HEK293 (cell line): ENCODE data around the gene NCAPG2.

Source experiments
- CTCF ChIA-PET: fragments of 350-600 bp; formaldehyde crosslinking; extraction: SDS; loops from one replicate; lab custom pipeline; 2021; ENCODE audit warnings: antibody characterized with exemption; lab: Yijun Ruan, JAX
- POLR2A ChIA-PET: fragments of 300-600 bp; formaldehyde crosslinking; extraction: SDS; loops from one replicate; lab custom pipeline; 2020; ENCODE audit warnings: antibody characterized with exemption, inconsistent platforms; lab: Yijun Ruan, JAX
- H3K27ac ChIP-seq: fragments of 200-500 bp; sonication (Bioruptor generic); 2 replicates; pipeline ENCODE4 v1.5.1; 2014; ENCODE audit warnings: low read depth, low read length, control low read depth, inconsistent platforms; ENCODE audit errors: extremely low read depth
- H3K36me3 ChIP-seq, 2 experiments: fragments of 200-500 bp in 1 of 2; sonication (Bioruptor generic) in 1 of 2; 1 replicate in 1 of 2; 2 replicates in 1 of 2; pipeline ENCODE4 v1.5.1; 2014 to 2017; ENCODE audit warnings: inconsistent platforms in 2 of 2, low read length in 2 of 2; ENCODE audit not compliant: control insufficient read depth in 2 of 2, insufficient read depth in 1 of 2
- H3K4me1 ChIP-seq: fragments of 200-500 bp; sonication (Bioruptor generic); 2 replicates; pipeline ENCODE4 v1.5.1; 2014; ENCODE audit warnings: mild to moderate bottlenecking, low read length, inconsistent platforms; ENCODE audit not compliant: control insufficient read depth, insufficient read depth
- H3K4me3 ChIP-seq: 2 replicates; pipeline ENCODE4 v1.5.1; 2011; ENCODE audit warnings: low read depth, mild to moderate bottlenecking, control low read depth, low read length, moderate library complexity
- H3K9me3 ChIP-seq: fragments of 200-500 bp; sonication (Bioruptor generic); 2 replicates; pipeline ENCODE4 v1.5.1; 2014; ENCODE audit warnings: low read depth, low read length, inconsistent platforms; ENCODE audit not compliant: control insufficient read depth, insufficient read depth
- FEZF1 ChIP-seq: fragments of 450-650 bp; formaldehyde crosslinking; IDR thresholded peaks from 2 replicates; pipeline ENCODE4 v1.5.1; 2016; ENCODE audit warnings: missing biosample characterization, missing genetic modification characterization
- GLIS1 ChIP-seq: fragments of 450-650 bp; formaldehyde crosslinking; IDR thresholded peaks from 2 replicates; pipeline ENCODE4 v1.5.1; 2016; ENCODE audit warnings: missing biosample characterization, missing genetic modification characterization
- GLIS2 ChIP-seq: fragments of 450-650 bp; formaldehyde crosslinking; IDR thresholded peaks from 2 replicates; pipeline ENCODE4 v1.5.1; 2016; ENCODE audit warnings: missing biosample characterization, missing genetic modification characterization
- IKZF3 ChIP-seq: fragments of 450-650 bp; IDR thresholded peaks from 2 replicates; pipeline ENCODE4 v1.5.0; 2018; ENCODE audit warnings: missing biosample characterization, mild to moderate bottlenecking, missing genetic modification characterization, moderate library complexity
- KLF16 ChIP-seq: fragments of 450-650 bp; formaldehyde crosslinking; IDR thresholded peaks from 2 replicates; pipeline ENCODE4 v1.5.1; 2017; ENCODE audit warnings: missing biosample characterization, missing genetic modification characterization
- PRDM1 ChIP-seq: fragments of 450-650 bp; formaldehyde crosslinking; IDR thresholded peaks from 2 replicates; pipeline ENCODE4; 2016; ENCODE audit warnings: missing biosample characterization, missing genetic modification characterization
- RBAK ChIP-seq: fragments of 450-650 bp; formaldehyde crosslinking; IDR thresholded peaks from 2 replicates; pipeline ENCODE4 v1.5.1; 2016; ENCODE audit warnings: missing biosample characterization, missing genetic modification characterization
- SCRT1 ChIP-seq: fragments of 450-650 bp; formaldehyde crosslinking; IDR thresholded peaks from 2 replicates; pipeline ENCODE4 v1.5.1; 2016; ENCODE audit warnings: missing biosample characterization, missing genetic modification characterization, borderline replicate concordance
- YY1 ChIP-seq: fragments of 450-650 bp; formaldehyde crosslinking; IDR thresholded peaks from 2 replicates; pipeline ENCODE4 v1.5.1; 2018; ENCODE audit warnings: missing biosample characterization, missing genetic modification characterization
- ZNF184 ChIP-seq: fragments of 450-650 bp; IDR thresholded peaks from 2 replicates; pipeline ENCODE4 v1.5.1; 2018; ENCODE audit warnings: missing biosample characterization, mild to moderate bottlenecking, missing genetic modification characterization
- ZNF302 ChIP-seq: fragments of 450-650 bp; formaldehyde crosslinking; IDR thresholded peaks from 2 replicates; pipeline ENCODE4 v1.5.1; 2016; ENCODE audit warnings: missing biosample characterization, missing genetic modification characterization, low read depth
- ZNF426 ChIP-seq: fragments of 450-650 bp; formaldehyde crosslinking; IDR thresholded peaks from 2 replicates; pipeline ENCODE4 v1.5.1; 2017; ENCODE audit warnings: missing biosample characterization, missing genetic modification characterization, mild to moderate bottlenecking, inconsistent platforms, moderate library complexity
- ZNF510 ChIP-seq: fragments of 450-650 bp; formaldehyde crosslinking; IDR thresholded peaks from 2 replicates; pipeline ENCODE4 v1.5.1; 2018; ENCODE audit warnings: mild to moderate bottlenecking, missing genetic modification characterization, missing biosample characterization; ENCODE audit not compliant: insufficient replicate concordance
- ZNF529 ChIP-seq: fragments of 450-650 bp; formaldehyde crosslinking; IDR thresholded peaks from 2 replicates; pipeline ENCODE4 v1.5.1; 2017; ENCODE audit warnings: missing genetic modification characterization, missing biosample characterization; ENCODE audit not compliant: insufficient replicate concordance
- ZNF596 ChIP-seq: fragments of 450-650 bp; IDR thresholded peaks from 2 replicates; pipeline ENCODE4 v1.5.0; 2018; ENCODE audit warnings: missing biosample characterization, mild to moderate bottlenecking, missing genetic modification characterization, moderate library complexity
- ZNF660 ChIP-seq: fragments of 450-650 bp; IDR thresholded peaks from 2 replicates; pipeline ENCODE4 v1.5.1; 2018; ENCODE audit warnings: missing biosample characterization, mild to moderate bottlenecking, missing genetic modification characterization
- ZNF670 ChIP-seq: fragments of 450-650 bp; formaldehyde crosslinking; IDR thresholded peaks from 2 replicates; pipeline ENCODE4 v1.5.1; 2016; ENCODE audit warnings: missing biosample characterization, missing genetic modification characterization, low read depth
- ZNF768 ChIP-seq: fragments of 450-650 bp; formaldehyde crosslinking; IDR thresholded peaks from 2 replicates; pipeline ENCODE4 v1.5.1; 2018; ENCODE audit warnings: missing biosample characterization, mild to moderate bottlenecking, missing genetic modification characterization
- ZNF792 ChIP-seq: fragments of 450-650 bp; formaldehyde crosslinking; IDR thresholded peaks from 2 replicates; pipeline ENCODE4 v1.5.1; 2016; ENCODE audit warnings: missing biosample characterization, missing genetic modification characterization
- TF ChIP-seq, protein P1 (sequence below): fragments of 450-650 bp; formaldehyde crosslinking; IDR thresholded peaks from 2 replicates; pipeline ENCODE4 v1.5.1; 2016; ENCODE audit warnings: missing biosample characterization, missing genetic modification characterization
- TF ChIP-seq, protein P2 (sequence below): fragments of 450-650 bp; formaldehyde crosslinking; IDR thresholded peaks from 2 replicates; pipeline ENCODE4 v1.5.1; 2016; ENCODE audit warnings: missing biosample characterization, missing genetic modification characterization
- TF ChIP-seq, protein P3 (sequence below): fragments of 450-650 bp; formaldehyde crosslinking; IDR thresholded peaks from 2 replicates; pipeline ENCODE4 v1.5.1; 2017; ENCODE audit warnings: missing biosample characterization, missing genetic modification characterization
- TF ChIP-seq, protein P4 (sequence below): IDR thresholded peaks from 2 replicates; pipeline ENCODE4 v1.6.1; 2011; ENCODE audit warnings: mild to moderate bottlenecking, low read depth, low read length, borderline replicate concordance
- TF ChIP-seq, protein P5 (sequence below): fragments of 450-650 bp; formaldehyde crosslinking; conservative IDR thresholded peaks from 2 replicates; pipeline ENCODE4 v1.5.1; 2016; ENCODE audit warnings: low read depth, missing biosample characterization, missing genetic modification characterization

NCAPG2 gene

DNA sequence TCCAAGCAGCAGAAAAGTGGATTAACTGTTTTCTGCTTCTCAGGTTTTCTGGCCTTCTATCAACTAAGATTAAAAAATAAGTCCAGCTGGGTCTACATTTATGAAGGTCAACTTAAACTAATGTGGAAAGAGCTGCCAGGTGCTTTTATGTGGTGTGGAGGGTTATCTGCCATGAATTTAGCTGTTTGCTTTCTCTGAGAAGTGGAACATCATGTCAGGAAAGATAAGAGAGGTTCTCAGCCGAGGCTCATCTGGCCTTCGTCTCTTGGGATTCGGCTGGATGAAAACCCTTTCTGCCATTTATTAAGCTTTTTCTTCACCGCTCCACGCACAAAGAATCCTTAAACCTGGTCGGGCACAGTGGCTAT is 122.5 kb downstream of the NCAPG2 start:
- ChIA-PET POLR2A (no interaction called here), CTCF (no interaction called here)
- no peak for TF ChIP-seq PRDM1 (tag by site-specific recombination)
- TF ChIP-seq, protein P1, sequence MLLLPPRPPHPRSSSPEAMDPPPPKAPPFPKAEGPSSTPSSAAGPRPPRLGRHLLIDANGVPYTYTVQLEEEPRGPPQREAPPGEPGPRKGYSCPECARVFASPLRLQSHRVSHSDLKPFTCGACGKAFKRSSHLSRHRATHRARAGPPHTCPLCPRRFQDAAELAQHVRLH (tag by site-specific recombination): no peak
- no peak for TF ChIP-seq ZNF529 (tag by site-specific recombination)
- TF ChIP-seq, protein P2, sequence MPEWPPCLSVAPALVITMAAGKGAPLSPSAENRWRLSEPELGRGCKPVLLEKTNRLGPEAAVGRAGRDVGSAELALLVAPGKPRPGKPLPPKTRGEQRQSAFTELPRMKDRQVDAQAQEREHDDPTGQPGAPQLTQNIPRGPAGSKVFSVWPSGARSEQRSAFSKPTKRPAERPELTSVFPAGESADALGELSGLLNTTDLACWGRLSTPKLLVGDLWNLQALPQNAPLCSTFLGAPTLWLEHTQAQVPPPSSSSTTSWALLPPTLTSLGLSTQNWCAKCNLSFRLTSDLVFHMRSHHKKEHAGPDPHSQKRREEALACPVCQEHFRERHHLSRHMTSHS: no peak
- no peak for TF ChIP-seq YY1
- TF ChIP-seq ZNF510 (tag by site-specific recombination): no peak
- no peak for TF ChIP-seq ZNF670 (tag by site-specific recombination)
- TF ChIP-seq ZNF596 (tag by site-specific recombination): no peak
- TF ChIP-seq ZNF792: no peak
- Histone ChIP-seq H3K4me3 (no peak overlapping the region), H3K4me1 (no peaks in the 10 kb centered on the region), H3K36me3 (no peaks in the 10 kb centered on the region), H3K27ac (no peak overlapping the region), H3K9me3 (0 out of 2 replicates have a peak, but pooled peaks cover 2% of the 10 kb centered on the region)

DNA sequence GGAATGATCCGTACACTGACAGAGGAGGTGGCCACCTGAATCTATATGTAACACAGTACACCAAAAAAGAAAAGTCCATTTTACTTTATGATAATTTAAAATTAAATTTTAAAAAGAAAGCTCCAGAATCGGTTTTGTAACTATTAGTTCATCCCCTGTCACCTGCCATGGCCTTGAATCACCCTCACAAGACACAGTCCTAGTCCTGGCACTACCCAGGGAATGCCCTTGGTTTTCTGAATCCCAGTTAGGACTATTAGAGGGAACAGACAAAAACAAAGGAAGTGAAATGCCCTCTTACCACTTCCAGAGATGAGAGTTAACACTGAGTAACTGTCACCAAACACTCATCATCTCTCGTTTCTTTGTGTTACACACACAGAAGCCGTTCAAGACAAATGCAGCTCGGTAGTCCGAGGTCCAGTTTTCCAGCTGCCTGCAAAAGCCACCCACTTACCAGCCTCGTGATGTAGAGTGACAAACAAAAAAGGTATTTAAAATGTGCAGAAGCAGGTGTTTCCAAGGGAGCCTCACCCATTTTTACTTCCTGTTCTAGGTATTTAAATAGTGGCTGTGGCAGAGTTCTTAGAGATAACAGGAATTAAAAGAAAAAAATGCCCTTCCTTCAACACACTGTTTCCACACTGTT is 123.0 kb downstream of the NCAPG2 start:
- ChIA-PET CTCF (no interaction called here), POLR2A (no interaction called here)
- Histone ChIP-seq H3K9me3 (0 out of 2 replicates have a peak, but pooled peaks cover 2% of the 10 kb centered on the region), H3K27ac (no peak overlapping the region), H3K4me3 (no peak overlapping the region), H3K36me3 (no peaks in the 10 kb centered on the region), H3K4me1 (no peaks in the 10 kb centered on the region)
- TF ChIP-seq FEZF1 (tag by site-specific recombination) (no peak), ZNF660 (tag by site-specific recombination) (no peak), GLIS1 (tag by site-specific recombination) (no peak), ZNF792 (no peak), GLIS2 (no peak), IKZF3 (tag by site-specific recombination) (no peak), SCRT1 (no peak), ZNF302 (tag by site-specific recombination) (no peak), KLF16 (tag by site-specific recombination) (no peak), ZNF426 (no peak), ZNF596 (tag by site-specific recombination) (no peak), ZNF184 (no peak), RBAK (tag by site-specific recombination) (no peak), ZNF768 (tag by site-specific recombination) (no peak)
- TF ChIP-seq, protein P3, sequence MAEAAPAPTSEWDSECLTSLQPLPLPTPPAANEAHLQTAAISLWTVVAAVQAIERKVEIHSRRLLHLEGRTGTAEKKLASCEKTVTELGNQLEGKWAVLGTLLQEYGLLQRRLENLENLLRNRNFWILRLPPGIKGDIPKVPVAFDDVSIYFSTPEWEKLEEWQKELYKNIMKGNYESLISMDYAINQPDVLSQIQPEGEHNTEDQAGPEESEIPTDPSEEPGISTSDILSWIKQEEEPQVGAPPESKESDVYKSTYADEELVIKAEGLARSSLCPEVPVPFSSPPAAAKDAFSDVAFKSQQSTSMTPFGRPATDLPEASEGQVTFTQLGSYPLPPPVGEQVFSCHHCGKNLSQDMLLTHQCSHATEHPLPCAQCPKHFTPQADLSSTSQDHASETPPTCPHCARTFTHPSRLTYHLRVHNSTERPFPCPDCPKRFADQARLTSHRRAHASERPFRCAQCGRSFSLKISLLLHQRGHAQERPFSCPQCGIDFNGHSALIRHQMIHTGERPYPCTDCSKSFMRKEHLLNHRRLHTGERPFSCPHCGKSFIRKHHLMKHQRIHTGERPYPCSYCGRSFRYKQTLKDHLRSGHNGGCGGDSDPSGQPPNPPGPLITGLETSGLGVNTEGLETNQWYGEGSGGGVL (tag by site-specific recombination): no peak
- TF ChIP-seq, protein P4, sequence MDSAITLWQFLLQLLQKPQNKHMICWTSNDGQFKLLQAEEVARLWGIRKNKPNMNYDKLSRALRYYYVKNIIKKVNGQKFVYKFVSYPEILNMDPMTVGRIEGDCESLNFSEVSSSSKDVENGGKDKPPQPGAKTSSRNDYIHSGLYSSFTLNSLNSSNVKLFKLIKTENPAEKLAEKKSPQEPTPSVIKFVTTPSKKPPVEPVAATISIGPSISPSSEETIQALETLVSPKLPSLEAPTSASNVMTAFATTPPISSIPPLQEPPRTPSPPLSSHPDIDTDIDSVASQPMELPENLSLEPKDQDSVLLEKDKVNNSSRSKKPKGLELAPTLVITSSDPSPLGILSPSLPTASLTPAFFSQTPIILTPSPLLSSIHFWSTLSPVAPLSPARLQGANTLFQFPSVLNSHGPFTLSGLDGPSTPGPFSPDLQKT: no peak
- TF ChIP-seq, protein P5, sequence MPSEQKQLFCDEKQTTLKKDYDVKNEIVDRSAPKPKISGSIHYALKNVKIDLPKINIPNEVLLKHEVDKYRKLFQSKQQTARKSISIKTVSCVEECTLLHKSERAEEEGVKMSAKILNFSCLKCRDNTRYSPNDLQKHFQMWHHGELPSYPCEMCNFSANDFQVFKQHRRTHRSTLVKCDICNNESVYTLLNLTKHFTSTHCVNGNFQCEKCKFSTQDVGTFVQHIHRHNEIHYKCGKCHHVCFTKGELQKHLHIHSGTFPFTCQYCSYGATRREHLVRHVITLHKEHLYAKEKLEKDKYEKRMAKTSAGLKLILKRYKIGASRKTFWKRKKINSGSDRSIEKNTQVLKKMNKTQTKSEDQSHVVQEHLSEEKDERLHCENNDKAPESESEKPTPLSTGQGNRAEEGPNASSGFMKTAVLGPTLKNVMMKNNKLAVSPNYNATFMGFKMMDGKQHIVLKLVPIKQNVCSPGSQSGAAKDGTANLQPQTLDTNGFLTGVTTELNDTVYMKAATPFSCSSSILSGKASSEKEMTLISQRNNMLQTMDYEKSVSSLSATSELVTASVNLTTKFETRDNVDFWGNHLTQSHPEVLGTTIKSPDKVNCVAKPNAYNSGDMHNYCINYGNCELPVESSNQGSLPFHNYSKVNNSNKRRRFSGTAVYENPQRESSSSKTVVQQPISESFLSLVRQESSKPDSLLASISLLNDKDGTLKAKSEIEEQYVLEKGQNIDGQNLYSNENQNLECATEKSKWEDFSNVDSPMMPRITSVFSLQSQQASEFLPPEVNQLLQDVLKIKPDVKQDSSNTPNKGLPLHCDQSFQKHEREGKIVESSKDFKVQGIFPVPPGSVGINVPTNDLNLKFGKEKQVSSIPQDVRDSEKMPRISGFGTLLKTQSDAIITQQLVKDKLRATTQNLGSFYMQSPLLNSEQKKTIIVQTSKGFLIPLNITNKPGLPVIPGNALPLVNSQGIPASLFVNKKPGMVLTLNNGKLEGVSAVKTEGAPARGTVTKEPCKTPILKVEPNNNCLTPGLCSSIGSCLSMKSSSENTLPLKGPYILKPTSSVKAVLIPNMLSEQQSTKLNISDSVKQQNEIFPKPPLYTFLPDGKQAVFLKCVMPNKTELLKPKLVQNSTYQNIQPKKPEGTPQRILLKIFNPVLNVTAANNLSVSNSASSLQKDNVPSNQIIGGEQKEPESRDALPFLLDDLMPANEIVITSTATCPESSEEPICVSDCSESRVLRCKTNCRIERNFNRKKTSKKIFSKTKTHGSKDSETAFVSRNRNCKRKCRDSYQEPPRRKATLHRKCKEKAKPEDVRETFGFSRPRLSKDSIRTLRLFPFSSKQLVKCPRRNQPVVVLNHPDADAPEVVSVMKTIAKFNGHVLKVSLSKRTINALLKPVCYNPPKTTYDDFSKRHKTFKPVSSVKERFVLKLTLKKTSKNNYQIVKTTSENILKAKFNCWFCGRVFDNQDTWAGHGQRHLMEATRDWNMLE: no peak
